Thyroid gland (tissue), 4 donors: ENCODE measurements around the gene HHAT. TPM values are rescaled to one million over a fixed set of nuclear protein-coding genes. Genes with fewer than 3 reads are reported as not detected.

Experiments
- DNase-seq, 2 donors: peaks; one replicate each; pipeline ENCODE4 v3.0.0-alpha.2; 2019
- H3K27ac ChIP-seq, 3 donors: fragments of 200-600 bp; sonication (generic); 1 replicate in 2 of 3; 2 replicates in 1 of 3; pipeline ENCODE4 v1.5.1; 2016 to 2019; ENCODE audit warnings: mild to moderate bottlenecking in 1 of 3, moderate library complexity in 1 of 3
- H3K27me3 ChIP-seq: fragments of 200-600 bp; sonication (generic); one replicate; pipeline ENCODE4 v1.5.1; 2019
- H3K36me3 ChIP-seq, 2 donors: fragments of 200-600 bp; sonication (generic); one replicate each; pipeline ENCODE4 v1.5.1; 2016 to 2019
- H3K4me1 ChIP-seq, 2 donors: fragments of 200-600 bp; sonication (generic); one replicate each; pipeline ENCODE4 v1.5.1; 2017 to 2019
- H3K4me3 ChIP-seq, 3 donors: fragments of 200-600 bp; sonication (generic); replicated peaks in 1 of 3; 1 replicate in 2 of 3; 2 replicates in 1 of 3; pipeline ENCODE4 v1.5.1; 2016; ENCODE audit warnings: mild to moderate bottlenecking in 1 of 3
- H3K9me3 ChIP-seq: fragments of 200-600 bp; sonication (generic); one replicate; pipeline ENCODE4 v1.5.1; 2017
- CTCF ChIP-seq, 6 experiments: fragments of 200-600 bp in 3 of 6; fragments of 450-650 bp in 3 of 6; sonication (generic) in 3 of 6; IDR thresholded peaks; one replicate each; pipeline ENCODE4 v1.5.1; 2016 to 2019; ENCODE audit warnings: antibody characterized with exemption in 6 of 6, mild to moderate bottlenecking in 2 of 6, inconsistent platforms in 1 of 6, moderate library complexity in 1 of 6
- POLR2A ChIP-seq, 2 donors: fragments of 450-650 bp; IDR thresholded peaks; one replicate each; pipeline ENCODE4 v1.6.1; 2017; ENCODE audit warnings: antibody characterized with exemption in 2 of 2, mild to moderate bottlenecking in 2 of 2, moderate library complexity in 1 of 2
- WGBS, 2 donors: methylation state at CpG; one replicate each; pipeline ENCODE4 v1.1.5; 2017; 5-methylcytosine and 5-hydroxymethylcytosine counted together
- intact Hi-C: fragments of 100-400 bp; cut with DNase I; formaldehyde crosslinking; loops from one replicate; pipeline ENCODE4 v1.15.1; 2023
- total RNA-seq, 4 donors: library from RNA; depleted of rRNA; stranded (reverse); fragments of >200 nt; gene quantifications; one replicate each; pipeline ENCODE4 v1.2.3, GENCODE V29; 2016

The HHAT gene
- total RNA-seq, 4 donors from 2014 or later, result 7.9 to 15.9 (median 10.5) TPM

GRCh38 chr1:210467440-210468043, 138.8 kb downstream of the HHAT start:
- WGBS, 2 donors, result 93 to 95% methylated on average over 2 of the region's 2 CpGs
- Histone ChIP-seq H3K36me3 (no peaks in the 10 kb centered on the region), H3K4me3 (no peak overlapping the region), H3K27ac (no peak overlapping the region), H3K4me1 (no peaks in the 10 kb centered on the region), H3K27me3 (no peaks in the 10 kb centered on the region), H3K9me3 (no peaks in the 10 kb centered on the region)
- DNase-seq, result no peak
- intact Hi-C loops, result no loop called here
- TF ChIP-seq CTCF (IDR thresholded peaks at IDR 0.05), result no peak
- TF ChIP-seq POLR2A (IDR thresholded peaks at IDR 0.05), result no peak

DNA sequence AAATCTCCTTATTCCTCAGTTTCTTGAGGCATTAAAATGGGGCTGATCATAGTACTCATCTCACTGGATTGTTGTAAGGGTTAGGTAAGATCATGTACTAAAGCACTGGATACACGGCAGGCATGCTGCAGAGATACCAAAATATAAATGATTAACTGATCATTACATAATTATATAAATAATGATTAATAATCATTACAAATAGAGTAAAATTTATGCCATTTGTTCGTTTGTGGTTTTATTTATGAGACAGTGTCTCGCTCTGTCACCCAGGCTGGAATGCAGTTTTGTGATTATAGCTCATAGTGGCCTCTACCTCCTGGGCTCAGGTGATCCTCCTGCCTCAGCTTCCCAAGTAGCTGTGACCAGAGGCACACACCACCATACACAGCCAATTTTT, 140.7 kb downstream of the HHAT start:
- no peak for DNase-seq
- TF ChIP-seq POLR2A (IDR thresholded peaks at IDR 0.05), result no peak
- no peak for TF ChIP-seq CTCF (IDR thresholded peaks at IDR 0.05)
- intact Hi-C loops, result no loop called here
- no peaks in the 10 kb centered on the region for H3K9me3 ChIP-seq
- WGBS, 2 donors, result 80 to 92% methylated on average over 3 of the region's 3 CpGs
- H3K36me3 ChIP-seq, result no peaks in the 10 kb centered on the region
- no peak overlapping the region for H3K4me3 ChIP-seq
- no peak overlapping the region for H3K27ac ChIP-seq
- no peaks in the 10 kb centered on the region for H3K27me3 ChIP-seq
- no peaks in the 10 kb centered on the region for H3K4me1 ChIP-seq

DNA sequence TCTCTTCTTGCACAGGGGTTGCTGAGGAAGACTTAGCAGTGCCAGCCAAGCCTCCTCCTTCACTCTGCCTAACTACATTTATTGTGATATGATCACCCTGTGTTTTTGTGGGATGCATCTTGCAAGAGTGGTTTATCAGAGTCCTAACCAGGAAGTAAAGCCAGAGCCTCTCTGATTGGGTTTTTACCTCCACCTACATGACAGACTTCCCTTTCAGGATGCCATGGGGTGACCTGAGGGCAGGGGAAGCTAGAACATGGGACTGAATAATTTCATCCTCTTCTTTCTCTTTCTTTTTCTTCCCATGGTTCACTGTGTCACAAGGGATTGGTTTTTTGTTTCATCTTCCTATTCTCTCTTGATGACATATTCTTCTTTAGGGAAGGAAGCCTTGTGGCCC, 146.6 kb downstream of the HHAT start:
- Histone ChIP-seq H3K27me3 (no peaks in the 10 kb centered on the region), H3K4me3 (no peak overlapping the region), H3K4me1 (no peaks in the 10 kb centered on the region), H3K36me3 (no peaks in the 10 kb centered on the region), H3K9me3 (no peaks in the 10 kb centered on the region), H3K27ac (no peak overlapping the region)
- DNase-seq, result no peak
- intact Hi-C loops, result no loop called here
- TF ChIP-seq POLR2A (IDR thresholded peaks at IDR 0.05), result no peak
- TF ChIP-seq CTCF (IDR thresholded peaks at IDR 0.05), result no peak

GRCh38 chr1:210475806-210476205, 147.1 kb downstream of the HHAT start:
- Histone ChIP-seq H3K4me3 (no peak overlapping the region), H3K27me3 (no peaks in the 10 kb centered on the region), H3K4me1 (no peaks in the 10 kb centered on the region), H3K9me3 (no peaks in the 10 kb centered on the region), H3K36me3 (no peaks in the 10 kb centered on the region), H3K27ac (no peak overlapping the region)
- TF ChIP-seq POLR2A (IDR thresholded peaks at IDR 0.05), result no peak
- no peak for TF ChIP-seq CTCF (IDR thresholded peaks at IDR 0.05)
- 67% methylated on average over 2 of the region's 2 CpGs for WGBS, 2 donors
- DNase-seq, result no peak
- intact Hi-C loops, result no loop called here

GRCh38 chr1:210476730-210477129, 148.0 kb downstream of the HHAT start:
- Histone ChIP-seq H3K36me3 (no peaks in the 10 kb centered on the region), H3K27ac (no peak overlapping the region), H3K4me3 (no peak overlapping the region), H3K27me3 (no peaks in the 10 kb centered on the region), H3K4me1 (no peaks in the 10 kb centered on the region), H3K9me3 (no peaks in the 10 kb centered on the region)
- no peak for TF ChIP-seq CTCF (IDR thresholded peaks at IDR 0.05)
- TF ChIP-seq POLR2A (IDR thresholded peaks at IDR 0.05), result no peak
- intact Hi-C loops, result no loop called here
- 93 to 100% methylated on average over 1 of the region's 1 CpG for WGBS, 2 donors
- DNase-seq, result no peak
